Astrocyte of the cerebellum (primary cell): ENCODE data around the gene TULP3.
A peak's percentile ranks its signal among the peaks of the same experiment; 100 is the strongest.

Experiments
- DNase-seq: peaks from one replicate; pipeline ENCODE4 v3.0.0-alpha.2; 2011; ENCODE audit warnings: low read depth
- H3K4me3 ChIP-seq: 2 replicates; pipeline ENCODE4 v1.5.1; 2011; ENCODE audit warnings: mild to moderate bottlenecking, low read depth, low read length, moderate library complexity
- in situ Hi-C: cut with HindIII; loops from 2 replicates; pipeline ENCODE4 v1.10.0; 2017; ENCODE audit warnings: low sequenced_read_pairs
- TF ChIP-seq, protein P1 (sequence below): IDR thresholded peaks from 2 replicates; pipeline ENCODE4 v1.5.1; 2012; ENCODE audit warnings: low read length, low read depth, moderate library complexity, mild to moderate bottlenecking; ENCODE audit errors: missing control alignments

TULP3 gene

GRCh38 chr12:2924019-2924418 is 33.3 kb downstream of the TULP3 start:
- in situ Hi-C loops, result no loop called here
- peak; percentile 31 for DNase-seq
- TF ChIP-seq, protein P1, sequence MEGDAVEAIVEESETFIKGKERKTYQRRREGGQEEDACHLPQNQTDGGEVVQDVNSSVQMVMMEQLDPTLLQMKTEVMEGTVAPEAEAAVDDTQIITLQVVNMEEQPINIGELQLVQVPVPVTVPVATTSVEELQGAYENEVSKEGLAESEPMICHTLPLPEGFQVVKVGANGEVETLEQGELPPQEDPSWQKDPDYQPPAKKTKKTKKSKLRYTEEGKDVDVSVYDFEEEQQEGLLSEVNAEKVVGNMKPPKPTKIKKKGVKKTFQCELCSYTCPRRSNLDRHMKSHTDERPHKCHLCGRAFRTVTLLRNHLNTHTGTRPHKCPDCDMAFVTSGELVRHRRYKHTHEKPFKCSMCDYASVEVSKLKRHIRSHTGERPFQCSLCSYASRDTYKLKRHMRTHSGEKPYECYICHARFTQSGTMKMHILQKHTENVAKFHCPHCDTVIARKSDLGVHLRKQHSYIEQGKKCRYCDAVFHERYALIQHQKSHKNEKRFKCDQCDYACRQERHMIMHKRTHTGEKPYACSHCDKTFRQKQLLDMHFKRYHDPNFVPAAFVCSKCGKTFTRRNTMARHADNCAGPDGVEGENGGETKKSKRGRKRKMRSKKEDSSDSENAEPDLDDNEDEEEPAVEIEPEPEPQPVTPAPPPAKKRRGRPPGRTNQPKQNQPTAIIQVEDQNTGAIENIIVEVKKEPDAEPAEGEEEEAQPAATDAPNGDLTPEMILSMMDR, result no peak
- no peak overlapping the region for H3K4me3 ChIP-seq

DNA sequence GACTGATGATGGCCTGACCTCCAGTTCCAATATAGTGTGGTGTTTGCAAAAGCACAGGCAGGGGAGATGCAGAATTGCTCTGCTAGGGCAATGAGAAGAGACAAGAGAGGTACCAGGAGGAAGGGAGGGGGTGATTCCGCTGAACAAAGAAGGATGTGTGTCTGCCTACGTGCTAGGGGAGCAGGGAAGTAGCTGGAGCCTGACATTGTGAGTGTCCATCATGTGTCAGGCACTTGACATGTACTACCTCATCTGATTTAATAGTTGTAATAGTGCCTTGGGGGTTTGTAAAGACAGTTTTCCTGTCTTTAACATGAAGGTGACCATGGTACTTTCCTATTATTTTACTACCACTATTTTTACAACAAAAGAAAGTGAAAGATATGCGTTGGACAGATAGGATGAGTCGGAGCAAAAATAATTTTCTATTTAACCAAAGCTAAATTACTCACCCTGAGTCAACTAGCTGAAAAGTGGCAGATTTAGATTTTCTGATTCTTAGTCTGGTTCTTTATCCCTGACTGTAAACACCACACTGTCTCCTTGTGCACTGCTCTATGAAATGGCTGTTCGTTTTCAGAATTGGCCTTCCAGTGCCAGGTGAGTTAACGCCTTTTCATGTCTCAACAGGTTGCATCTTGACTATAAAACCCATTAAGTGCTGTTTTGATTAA is 34.8 kb downstream of the TULP3 start:
- H3K4me3 ChIP-seq, result no peak overlapping the region
- TF ChIP-seq, protein P1, result no peak
- in situ Hi-C loops, result no loop called here

GRCh38 chr12:2930865-2931264 is 40.2 kb downstream of the TULP3 start:
- no peak for DNase-seq
- in situ Hi-C loops, result no loop called here
- H3K4me3 ChIP-seq, result no peak overlapping the region
- TF ChIP-seq, protein P1, result no peak

More for the DNA sequence above, 34.8 kb downstream of the TULP3 start:
- no peak for DNase-seq

DNA sequence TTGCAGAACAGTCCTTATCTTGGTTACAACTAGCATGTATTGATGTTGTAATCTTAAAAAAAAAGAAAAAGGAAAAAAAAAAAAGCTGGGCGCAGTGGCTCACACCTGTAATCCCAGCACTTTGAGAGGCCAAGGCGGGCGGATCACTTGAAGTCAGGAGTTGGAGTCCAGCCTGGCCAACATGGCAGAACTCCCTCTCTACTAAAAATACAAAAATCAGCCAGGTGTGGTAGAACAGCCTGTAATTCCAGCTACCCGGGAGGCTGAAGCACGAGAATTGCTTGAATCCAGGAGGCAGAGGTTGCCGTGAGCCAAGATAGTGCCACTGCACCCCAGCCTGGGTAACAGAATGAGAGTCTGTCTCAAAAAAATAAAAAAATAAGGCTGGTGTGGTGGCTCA is 42.9 kb downstream of the TULP3 start:
- in situ Hi-C loops, result no loop called here
- TF ChIP-seq, protein P1, result no peak
- no peak for DNase-seq
- no peak overlapping the region for H3K4me3 ChIP-seq

DNA sequence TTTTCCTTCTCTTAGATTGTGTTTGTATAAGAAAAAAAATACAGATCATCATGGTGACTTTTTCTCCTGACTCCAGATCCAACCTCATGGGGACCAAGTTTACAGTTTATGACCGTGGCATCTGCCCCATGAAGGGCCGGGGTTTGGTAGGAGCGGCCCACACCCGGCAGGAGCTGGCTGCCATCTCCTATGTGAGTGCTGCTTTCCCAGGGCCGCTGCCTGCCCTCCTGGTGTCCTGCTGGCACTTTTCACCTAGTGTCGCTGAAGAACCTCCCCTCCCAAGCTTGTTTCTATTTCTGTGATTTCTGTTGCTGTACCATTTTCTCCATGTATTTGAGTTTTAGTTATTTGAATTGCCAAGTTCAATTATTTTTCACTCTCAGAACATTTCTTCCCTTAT is 43.7 kb downstream of the TULP3 start:
- TF ChIP-seq, protein P1, result no peak
- DNase-seq, result no peak
- in situ Hi-C loops, result no loop called here

GRCh38 chr12:2936301-2936700 is 45.6 kb downstream of the TULP3 start:
- in situ Hi-C loops, result no loop called here
- no peak for DNase-seq
- H3K4me3 ChIP-seq, result no peak overlapping the region
- TF ChIP-seq, protein P1, result no peak

More for the DNA sequence above, 43.7 kb downstream of the TULP3 start:
- no peak overlapping the region for H3K4me3 ChIP-seq
